Upper lobe of right lung (tissue), 1 donor: ENCODE measurements around the gene FBXL14. TPM values are rescaled to one million over a fixed set of nuclear protein-coding genes. Genes with fewer than 3 reads are reported as not detected.

Experiments used
- ATAC-seq: fragments of 200-7000 bp; cut with Tn5 transposase; one replicate; pipeline ENCODE4 v1.9.1; 2020; ENCODE audit warnings: mild to moderate bottlenecking, moderate library complexity
- DNase-seq: peaks from one replicate; pipeline ENCODE4 v3.0.0-alpha.2; 2020
- H3K27ac ChIP-seq: fragments of 200-600 bp; one replicate; pipeline ENCODE4 v1.8.0; 2022
- H3K27me3 ChIP-seq: fragments of 200-600 bp; one replicate; pipeline ENCODE4 v1.8.0; 2022; ENCODE audit warnings: mild to moderate bottlenecking
- H3K36me3 ChIP-seq: fragments of 200-600 bp; one replicate; pipeline ENCODE4 v1.8.0; 2022
- H3K4me1 ChIP-seq: fragments of 200-600 bp; one replicate; pipeline ENCODE4 v1.8.0; 2022
- H3K4me3 ChIP-seq: fragments of 200-600 bp; one replicate; pipeline ENCODE4 v1.8.0; 2022; ENCODE audit warnings: mild to moderate bottlenecking
- H3K9me3 ChIP-seq: fragments of 200-600 bp; one replicate; pipeline ENCODE4 v1.8.0; 2022
- intact Hi-C: fragments of 100-400 bp; cut with DNase I; formaldehyde crosslinking; loops from one replicate; pipeline ENCODE4 v1.11.0; 2022
- total RNA-seq: library from RNA; stranded (reverse); fragmentation: NEBNext Ultra II Directional; extraction: Animal tissue kit (Norgen Biotek cat#: 25700); gene quantifications from one replicate; pipeline ENCODE4 v1.2.1, GENCODE V29; 2021
- TF ChIP-seq, protein P1 (sequence below): fragments of 200-600 bp; IDR thresholded peaks from one replicate; pipeline ENCODE4 v1.8.0; 2022; ENCODE audit warnings: antibody characterized with exemption
- donor health status: DM: no; HTN: yes; CAD: no; lungs with severe emphysema.

The FBXL14 gene
- total RNA-seq, 1 donor from 2014 or later, result 17.3 TPM

DNA sequence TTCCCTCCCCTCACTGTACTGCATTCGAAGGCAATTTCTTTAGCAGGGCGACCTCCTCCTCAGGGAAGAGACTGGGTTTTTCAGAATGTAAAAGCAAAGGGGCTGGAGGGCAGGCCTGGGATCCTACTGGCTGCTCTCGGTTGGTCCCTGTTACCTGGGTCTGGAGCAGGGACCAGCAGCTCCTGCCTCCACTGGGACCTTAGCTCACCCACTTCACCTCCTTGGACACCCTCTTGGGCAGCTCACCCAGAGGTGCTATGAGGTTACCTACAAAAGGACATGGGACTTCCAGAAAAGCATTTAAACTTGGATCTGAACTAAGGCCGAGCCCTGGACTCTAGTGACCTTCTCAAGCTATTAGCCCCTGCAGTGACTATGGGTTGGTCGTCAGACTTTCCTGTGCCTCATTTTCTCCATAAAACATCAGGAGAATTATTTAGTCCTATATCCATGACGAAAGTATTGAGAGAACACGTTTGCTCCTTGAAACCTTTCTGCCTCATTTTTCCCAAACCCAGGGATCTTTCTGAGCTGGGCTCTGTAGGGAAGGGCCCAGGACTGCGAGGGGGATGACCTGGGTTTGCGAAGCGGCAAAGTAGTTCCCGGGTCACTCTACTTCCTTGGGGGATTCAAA lies 65.0 kb downstream of the FBXL14 start:
- Histone ChIP-seq H3K4me3 (peak overlapping the region; percentile 42), H3K9me3 (no peaks in the 10 kb centered on the region), H3K27me3 (peaks cover 25% of the 10 kb centered on the region), H3K4me1 (peaks cover 4% of the 10 kb centered on the region), H3K36me3 (no peaks in the 10 kb centered on the region), H3K27ac (no peak overlapping the region)
- TF ChIP-seq, protein P1, sequence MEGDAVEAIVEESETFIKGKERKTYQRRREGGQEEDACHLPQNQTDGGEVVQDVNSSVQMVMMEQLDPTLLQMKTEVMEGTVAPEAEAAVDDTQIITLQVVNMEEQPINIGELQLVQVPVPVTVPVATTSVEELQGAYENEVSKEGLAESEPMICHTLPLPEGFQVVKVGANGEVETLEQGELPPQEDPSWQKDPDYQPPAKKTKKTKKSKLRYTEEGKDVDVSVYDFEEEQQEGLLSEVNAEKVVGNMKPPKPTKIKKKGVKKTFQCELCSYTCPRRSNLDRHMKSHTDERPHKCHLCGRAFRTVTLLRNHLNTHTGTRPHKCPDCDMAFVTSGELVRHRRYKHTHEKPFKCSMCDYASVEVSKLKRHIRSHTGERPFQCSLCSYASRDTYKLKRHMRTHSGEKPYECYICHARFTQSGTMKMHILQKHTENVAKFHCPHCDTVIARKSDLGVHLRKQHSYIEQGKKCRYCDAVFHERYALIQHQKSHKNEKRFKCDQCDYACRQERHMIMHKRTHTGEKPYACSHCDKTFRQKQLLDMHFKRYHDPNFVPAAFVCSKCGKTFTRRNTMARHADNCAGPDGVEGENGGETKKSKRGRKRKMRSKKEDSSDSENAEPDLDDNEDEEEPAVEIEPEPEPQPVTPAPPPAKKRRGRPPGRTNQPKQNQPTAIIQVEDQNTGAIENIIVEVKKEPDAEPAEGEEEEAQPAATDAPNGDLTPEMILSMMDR, result no peak
- DNase-seq, result peak; percentile 38
- intact Hi-C loops, result no loop called here
- ATAC-seq, result no peak

GRCh38 chr12:1528791-1529190 lies 65.6 kb downstream of the FBXL14 start:
- Histone ChIP-seq H3K9me3 (no peaks in the 10 kb centered on the region), H3K27ac (no peak overlapping the region), H3K27me3 (peaks cover 24% of the 10 kb centered on the region), H3K4me3 (no peak overlapping the region), H3K4me1 (peaks cover 3% of the 10 kb centered on the region), H3K36me3 (no peaks in the 10 kb centered on the region)
- TF ChIP-seq, protein P1, result no peak
- intact Hi-C loops, result no loop called here
- ATAC-seq, result no peak
- peak; percentile 23 for DNase-seq

DNA sequence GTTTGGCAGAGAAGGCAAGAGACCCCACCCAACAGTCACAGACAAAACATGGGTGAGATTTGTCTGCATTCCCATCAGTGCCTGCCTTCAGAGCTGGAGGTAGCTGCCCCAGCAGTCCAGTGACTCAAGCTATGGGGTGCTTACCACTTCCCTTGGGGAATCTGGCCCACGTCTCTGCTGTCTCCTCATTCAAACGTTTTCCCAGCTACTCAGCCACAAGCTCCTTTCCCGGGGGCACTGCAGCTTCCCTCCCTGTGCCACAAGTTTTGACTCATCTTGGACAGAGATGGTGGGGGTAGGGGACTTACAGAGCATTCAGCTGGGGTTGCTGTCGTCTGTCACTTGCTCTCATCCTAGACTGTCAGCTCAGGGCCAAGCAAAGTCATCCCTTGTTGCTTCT lies 66.6 kb downstream of the FBXL14 start:
- ATAC-seq (no peak), DNase-seq (peak; percentile 26)
- Histone ChIP-seq H3K9me3 (no peaks in the 10 kb centered on the region), H3K4me3 (no peak overlapping the region), H3K36me3 (no peaks in the 10 kb centered on the region), H3K27me3 (peaks cover 24% of the 10 kb centered on the region), H3K4me1 (no peaks in the 10 kb centered on the region), H3K27ac (no peak overlapping the region)
- intact Hi-C loops, result no loop called here
- TF ChIP-seq, protein P1, result no peak

DNA sequence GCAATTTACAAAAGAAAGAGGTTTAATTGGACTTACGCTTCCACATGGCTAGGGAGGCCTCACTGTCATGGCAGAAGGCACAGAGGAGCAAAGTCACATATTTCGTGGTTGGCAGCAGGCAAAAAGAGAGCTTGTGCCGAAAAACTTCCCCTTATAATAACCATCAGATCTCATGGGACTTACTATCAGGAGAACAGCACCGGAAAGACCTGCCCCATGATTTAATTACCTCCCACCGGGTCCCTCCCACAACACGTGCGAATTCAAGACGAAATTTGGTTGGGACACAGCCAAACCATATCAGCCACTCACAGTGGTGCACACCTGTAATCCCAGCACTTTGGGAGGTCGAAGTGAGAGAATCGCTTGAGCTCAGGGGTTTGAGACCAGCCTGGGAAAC lies 68.5 kb downstream of the FBXL14 start:
- no peaks in the 10 kb centered on the region for H3K9me3 ChIP-seq
- H3K4me1 ChIP-seq, result no peaks in the 10 kb centered on the region
- no peak overlapping the region for H3K27ac ChIP-seq
- intact Hi-C loops, result no loop called here
- TF ChIP-seq, protein P1, result no peak
- no peak overlapping the region for H3K4me3 ChIP-seq
- DNase-seq, result no peak
- H3K27me3 ChIP-seq, result peaks cover 10% of the 10 kb centered on the region
- no peaks in the 10 kb centered on the region for H3K36me3 ChIP-seq
- no peak for ATAC-seq

- no peak overlapping the region for H3K27ac ChIP-seq
- no peaks in the 10 kb centered on the region for H3K4me1 ChIP-seq
- intact Hi-C loops, result no loop called here
- DNase-seq (peak; percentile 34), ATAC-seq (no peak)
- no peaks in the 10 kb centered on the region for H3K36me3 ChIP-seq
- H3K9me3 ChIP-seq, result no peaks in the 10 kb centered on the region
- TF ChIP-seq, protein P1, result no peak
- no peak overlapping the region for H3K4me3 ChIP-seq
- peaks cover 5% of the 10 kb centered on the region for H3K27me3 ChIP-seq
Measured at GRCh38 chr12:1523558-1524050, 70.8 kb downstream of the FBXL14 start.
